HG02798 (cell line): Measurements from ENCODE around the gene CDC42EP4.

ENCODE experiments used
- ATAC-seq: cut with Tn5 transposase; IDR thresholded peaks from one replicate; pipeline ENCODE4 v1.9.1; 2021; ENCODE audit warnings: mild to moderate bottlenecking; ENCODE audit not compliant: unreplicated experiment, poor library complexity

Gene CDC42EP4, protein sequence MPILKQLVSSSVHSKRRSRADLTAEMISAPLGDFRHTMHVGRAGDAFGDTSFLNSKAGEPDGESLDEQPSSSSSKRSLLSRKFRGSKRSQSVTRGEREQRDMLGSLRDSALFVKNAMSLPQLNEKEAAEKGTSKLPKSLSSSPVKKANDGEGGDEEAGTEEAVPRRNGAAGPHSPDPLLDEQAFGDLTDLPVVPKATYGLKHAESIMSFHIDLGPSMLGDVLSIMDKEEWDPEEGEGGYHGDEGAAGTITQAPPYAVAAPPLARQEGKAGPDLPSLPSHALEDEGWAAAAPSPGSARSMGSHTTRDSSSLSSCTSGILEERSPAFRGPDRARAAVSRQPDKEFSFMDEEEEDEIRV

DNA sequence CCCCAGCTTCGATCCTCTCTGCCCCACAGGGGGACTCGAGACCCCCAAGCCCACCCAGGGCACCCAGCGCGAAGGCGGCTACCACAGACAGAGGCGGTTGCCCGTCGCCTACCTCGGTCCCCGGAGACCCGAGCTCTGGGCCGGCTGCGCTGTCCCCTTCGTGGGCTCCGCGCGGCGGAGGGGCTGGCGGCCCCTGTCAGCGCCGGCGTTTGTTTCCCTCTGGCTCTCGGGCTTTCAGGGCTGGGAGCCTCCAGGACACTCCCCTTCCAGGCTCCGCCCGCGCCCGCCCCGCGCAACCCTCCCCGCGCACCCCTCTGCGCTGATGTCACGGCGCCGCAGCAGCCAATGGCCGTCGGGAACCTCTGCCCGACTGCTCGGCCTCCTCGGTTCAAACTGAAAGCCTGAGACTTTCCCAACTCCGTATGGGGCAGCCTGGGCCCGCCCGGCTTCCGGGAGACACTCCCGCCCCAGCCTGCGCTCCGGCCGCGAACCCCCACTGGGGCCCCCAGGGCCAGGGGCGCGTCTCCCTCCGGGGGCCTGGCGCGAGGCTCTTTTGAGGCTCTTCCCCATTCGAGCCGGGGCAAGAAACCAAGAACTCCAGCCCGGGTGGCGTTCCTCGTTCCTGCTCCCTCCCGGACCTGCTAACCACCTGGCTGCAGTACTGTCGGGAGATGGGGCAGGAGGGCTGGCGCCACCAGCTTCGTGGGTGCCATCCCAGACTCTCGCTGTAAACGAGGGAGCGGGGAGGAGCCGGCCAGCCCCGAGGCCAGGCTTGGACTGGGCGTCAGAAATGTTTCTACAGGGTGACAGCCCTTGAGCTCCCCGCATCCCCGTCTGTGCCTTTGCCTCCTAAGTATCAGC is at the start of gene CDC42EP4:
TSS of gene CDC42EP4 (minus strand) at position 221 of the 861 bp plus-strand sequence. CDS start 25,501 bp downstream, outside the sequence.
- peak; percentile 92 for ATAC-seq

DNA sequence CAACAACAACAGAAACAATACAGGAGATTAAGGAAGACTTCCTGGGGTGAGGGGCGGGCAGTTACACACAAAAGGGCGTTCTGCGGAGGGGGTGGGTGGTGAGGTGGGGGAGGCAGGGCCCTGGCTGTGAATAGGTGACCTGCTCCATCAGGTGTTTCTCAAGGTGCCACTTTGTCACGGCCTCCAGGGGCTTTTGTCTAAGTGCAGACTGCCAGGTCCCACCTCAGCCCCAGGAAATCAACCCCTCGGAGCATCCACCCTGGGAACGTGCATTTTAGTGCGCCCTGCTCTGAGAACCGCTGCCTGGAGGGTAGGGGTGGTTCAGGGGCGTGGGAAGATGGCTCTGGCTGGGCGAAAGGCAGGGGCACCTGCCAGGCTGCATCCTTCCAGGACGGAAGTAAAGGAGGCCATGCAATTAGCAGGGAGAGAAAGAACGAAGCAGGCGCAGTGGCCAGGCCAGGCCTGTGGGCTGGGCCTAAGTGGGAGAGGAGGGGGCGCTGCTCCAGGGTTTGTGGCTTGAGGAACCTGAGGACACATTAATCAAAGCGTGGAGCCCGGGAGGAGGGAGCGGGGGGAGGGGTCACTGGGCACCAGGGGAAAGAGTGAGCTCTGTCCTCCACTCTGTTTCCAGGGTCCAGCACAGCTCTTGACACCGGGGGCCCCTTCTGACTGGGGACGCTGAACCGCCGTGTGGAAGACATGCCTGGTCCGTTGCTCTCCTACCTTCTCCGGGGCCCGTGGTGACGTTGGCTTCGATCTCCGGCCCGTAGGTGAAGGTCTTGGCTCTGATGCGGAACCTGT is 49.4 kb upstream of the CDC42EP4 start:
- ATAC-seq: no peak

DNA sequence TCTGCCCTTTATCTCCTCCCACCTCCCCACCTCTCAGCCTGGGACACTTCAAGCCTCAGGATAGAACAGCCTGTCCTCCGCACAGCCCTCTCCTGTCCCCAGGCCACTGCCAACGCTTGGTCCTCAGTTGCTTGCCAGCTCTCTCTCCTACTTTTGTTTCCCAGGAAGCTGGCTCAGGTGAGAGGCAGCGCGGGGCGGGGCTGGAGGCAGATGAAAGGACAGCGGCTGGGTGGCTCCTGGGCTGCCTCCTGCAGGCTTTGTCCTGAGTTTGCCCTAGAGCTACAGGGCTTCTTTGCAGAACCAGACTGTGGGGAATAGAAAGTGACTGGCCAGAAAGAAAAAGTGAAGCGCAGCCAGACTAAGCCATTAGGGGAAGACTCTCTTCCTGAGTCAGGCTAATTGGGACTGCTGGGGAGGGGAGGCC is 48.2 kb upstream of the CDC42EP4 start:
- ATAC-seq: no peak

DNA sequence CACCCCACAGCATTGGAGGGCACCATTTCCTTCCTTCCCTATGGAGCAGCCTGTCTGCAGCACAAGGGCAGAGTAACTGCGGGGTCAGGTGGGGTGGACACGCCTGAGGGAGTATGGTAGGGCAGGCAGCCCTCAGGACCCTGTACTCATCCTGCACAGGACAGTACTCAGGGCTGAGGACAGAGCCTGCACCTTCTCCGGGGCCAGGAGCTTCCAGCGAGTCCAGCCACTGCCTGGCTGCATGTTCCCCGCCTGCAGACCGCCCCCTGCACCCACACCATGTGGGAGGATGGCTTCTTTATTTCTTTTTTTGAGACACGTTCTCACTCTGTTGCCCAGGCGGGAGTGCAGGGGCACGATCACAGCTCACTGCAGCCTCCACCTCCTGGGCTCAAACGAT is 47.6 kb upstream of the CDC42EP4 start:
- no peak for ATAC-seq

DNA sequence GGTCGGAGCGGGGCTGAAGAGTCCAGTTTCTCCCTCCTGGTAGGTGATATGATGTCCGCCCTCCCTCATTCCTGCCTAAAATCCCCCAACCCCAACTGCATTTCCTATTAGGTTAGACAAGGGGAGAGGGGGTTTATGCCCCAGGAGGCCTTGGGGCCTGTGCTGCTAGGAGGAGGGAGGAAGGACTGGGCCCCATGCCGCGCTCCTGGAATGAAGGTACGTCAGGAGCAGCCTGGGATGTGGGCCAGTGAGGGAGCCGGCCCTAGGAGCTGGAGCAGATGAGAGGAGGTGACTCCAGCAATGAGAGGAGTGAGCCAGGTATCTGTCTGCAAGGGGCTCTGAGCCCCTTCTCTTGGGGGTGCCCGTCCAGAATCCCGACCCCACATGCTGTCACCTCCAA is 46.9 kb upstream of the CDC42EP4 start:
- no peak for ATAC-seq

DNA sequence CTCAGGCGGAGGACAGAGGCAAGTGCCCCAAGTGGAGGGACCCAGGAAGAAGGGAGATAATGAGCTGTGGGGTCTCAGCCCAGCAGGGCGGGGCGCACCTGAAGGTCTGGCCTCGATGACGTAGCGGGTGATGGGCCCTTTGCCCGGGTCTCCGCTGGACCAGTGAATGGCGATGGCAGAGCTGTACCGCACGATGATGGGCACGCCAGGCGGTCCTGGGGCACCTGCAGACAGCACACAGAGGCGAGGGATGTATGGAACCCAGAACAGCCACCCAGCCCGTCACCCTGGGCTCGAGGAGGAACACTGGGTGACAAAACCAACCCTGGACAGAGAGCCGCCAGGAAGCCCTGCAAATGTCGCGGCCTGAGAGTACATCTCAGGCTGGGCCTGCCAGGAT is 46.2 kb upstream of the CDC42EP4 start:
- no peak for ATAC-seq

DNA sequence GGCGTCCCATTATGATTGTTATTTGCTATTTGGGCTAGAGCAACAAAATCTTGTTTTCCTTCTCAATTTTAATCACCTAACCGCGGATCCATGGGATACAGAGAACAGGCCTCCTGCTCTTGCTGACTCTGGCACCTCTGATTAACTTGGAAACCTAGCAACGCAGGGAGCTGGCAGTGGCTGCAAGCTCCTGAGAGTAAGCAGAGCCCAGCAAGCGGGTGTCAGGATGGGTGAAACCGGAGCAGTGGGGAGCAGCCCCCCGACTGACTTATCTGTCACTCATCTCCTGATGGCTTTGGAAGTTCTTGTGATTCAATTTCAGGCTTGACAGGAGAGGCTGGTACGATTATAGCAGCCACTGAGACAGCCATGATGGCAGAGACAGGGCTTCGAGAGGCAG is 45.5 kb upstream of the CDC42EP4 start:
- ATAC-seq: no peak

DNA sequence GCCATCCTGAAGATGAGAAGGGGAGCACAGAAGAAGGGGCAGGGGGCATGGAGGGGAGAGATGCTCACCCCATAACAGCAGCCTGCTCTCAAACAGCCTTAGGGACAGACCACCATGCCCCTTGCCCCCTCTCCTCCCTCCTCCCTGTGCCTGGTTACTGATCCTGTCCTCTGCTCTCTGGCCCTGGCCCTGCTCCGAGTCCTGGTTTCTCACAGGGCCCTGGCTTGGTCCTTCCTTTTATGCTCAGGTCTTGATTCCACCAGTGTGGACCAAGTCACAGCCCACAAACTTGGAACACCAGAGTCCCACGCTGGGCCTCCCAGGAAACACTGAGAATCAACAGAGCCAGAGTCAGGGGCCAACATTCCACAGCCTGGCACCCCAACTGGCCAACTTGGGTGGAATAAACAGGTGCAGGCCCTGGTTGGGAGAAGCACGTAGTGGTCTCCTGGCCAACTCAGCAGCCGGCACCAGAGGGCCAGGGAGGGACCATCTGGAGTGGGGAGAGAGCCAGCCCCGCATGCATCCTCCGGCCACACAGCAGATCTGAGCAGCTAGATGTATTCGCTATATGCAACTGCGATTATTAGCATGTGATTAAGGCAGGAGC is 44.9 kb upstream of the CDC42EP4 start:
- no peak for ATAC-seq

DNA sequence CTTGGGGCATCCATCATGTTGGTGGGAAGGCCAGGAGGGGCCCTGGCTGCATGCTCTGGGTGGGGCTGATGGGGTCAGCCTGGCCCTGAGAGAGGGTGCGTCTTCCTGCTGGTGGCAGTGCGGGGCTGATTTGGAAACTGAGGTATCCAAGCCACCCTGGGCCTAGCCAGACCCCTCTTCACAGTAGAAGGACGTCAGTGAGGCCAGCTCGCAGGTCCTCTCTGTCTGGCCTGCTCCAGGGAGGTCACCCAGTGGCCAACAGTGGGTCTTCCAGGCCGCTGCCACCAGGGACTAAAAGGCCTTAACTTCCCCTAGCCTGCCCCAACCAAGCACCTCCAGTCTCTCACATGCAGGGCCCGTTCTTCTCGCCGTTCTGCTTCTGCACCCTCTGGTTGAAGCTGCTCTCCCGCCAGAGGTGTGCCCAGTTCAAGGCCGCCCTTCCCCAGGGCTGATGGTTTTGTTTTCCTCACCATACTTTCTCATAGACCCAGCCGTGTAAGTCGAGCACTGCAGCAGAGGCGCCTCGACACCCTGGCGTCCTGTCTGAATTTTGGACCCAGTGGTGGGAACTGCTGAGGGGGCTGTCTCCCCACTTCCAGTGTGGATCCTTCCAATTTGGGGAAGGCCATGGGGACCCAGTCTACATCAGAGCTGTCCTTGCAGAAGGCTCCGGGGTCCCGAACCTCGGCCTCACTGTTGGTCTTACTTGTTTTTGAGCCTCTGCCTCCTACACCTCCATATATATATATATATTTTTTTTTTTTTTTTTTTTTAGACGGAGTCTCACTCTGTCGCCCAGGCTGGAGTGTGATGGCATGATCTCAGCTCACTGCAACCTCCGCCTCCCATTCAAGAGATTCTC is 42.9 kb upstream of the CDC42EP4 start:
- ATAC-seq: no peak

DNA sequence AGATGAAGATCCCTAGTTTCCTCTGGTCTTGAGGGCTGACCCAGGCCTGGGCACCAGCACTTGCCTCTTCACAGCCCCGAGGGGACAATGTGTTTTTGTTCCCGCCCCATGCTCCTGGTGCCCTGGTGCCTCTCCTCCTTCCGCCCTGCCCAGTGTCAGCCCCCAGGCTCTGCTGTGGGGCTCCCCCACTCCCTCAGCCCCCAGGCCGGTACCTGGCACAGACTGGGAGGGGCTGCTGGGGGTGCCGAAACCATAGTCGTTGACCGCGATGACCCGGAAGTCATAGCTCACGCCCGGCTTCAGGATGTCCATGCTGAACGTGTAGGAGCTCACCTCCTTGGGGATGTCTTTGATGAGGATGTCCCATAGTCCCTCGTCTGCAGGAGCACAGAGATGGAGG is 40.5 kb upstream of the CDC42EP4 start:
- ATAC-seq: no peak

DNA sequence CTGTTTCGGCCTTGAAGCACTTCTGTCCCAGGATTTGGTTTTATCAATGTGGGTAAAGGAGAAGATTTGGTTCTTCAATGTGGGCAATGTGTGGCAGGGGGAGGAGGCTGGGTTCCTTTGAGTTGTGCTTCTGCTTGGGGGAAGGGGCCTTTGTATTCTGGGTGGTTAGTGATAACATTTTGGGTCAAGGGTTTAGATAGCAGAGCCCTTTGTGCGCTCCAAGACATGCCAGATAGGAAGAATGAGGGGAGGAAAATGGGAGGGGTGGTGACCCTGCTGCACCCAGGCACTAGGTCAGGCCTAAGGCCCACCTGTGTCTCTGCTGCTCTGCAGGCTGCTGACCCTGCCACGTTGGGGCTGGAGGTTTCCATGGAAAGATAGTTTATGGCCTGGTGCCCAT is 40.0 kb upstream of the CDC42EP4 start:
- ATAC-seq: no peak

DNA sequence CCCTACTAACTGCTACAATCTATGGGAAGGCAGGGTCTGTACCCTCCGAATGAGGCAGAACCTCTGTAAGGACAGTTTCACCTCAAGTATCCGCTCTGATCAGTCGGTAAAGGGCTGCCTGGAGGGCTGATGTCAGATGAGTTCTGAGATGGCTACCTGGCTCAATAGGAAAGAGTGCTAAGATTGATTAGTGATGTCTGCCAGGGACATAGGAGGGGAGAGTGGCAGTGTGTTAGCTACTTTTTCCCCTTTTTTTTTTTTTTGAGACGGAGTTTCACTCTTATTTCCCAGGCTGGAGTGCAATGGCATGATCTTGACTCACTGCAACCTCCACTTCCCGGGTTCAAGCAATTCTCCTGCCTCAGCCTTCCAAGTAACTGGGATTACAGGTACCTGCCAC is 39.1 kb upstream of the CDC42EP4 start:
- no peak for ATAC-seq

DNA sequence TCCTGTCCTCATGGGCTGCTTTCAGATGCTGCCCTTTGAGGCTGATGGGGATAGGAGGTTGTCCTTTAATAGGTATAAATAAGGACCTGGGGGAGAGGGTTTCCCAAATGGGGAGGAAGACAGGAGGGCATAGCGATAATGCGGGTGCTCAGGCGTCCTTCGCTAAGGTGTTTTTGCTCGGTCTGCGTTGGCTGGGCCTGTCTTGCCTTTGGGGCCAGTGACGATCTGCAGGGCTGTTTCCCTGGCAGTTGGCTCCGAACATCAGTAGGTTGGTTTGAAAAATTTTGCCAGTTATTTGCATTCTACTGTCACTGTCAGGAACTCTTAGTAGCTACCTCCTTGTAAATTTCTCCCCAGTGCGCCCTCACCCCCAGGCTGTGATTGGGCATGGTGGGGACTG is 37.8 kb upstream of the CDC42EP4 start:
- ATAC-seq: no peak

DNA sequence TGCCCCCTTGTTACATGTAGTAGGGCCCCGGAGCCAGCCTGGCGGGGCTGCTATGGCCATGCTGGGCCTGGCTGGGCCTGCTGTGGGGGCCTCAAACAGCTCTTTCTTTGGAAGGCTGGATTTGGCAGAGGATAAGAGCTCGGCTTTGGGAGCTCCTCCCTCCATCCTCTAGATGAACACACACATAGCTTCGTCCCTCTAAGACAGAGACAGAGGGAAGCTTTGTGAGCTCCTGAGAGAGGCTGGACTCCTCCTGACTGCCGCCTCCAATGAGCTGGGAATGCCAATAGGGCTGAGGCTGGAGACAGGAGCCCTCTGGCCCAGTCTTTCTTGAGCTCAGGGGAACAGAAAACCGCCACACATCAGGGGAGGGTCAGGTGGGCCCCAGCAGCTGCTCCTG is 37.3 kb upstream of the CDC42EP4 start:
- ATAC-seq: no peak

DNA sequence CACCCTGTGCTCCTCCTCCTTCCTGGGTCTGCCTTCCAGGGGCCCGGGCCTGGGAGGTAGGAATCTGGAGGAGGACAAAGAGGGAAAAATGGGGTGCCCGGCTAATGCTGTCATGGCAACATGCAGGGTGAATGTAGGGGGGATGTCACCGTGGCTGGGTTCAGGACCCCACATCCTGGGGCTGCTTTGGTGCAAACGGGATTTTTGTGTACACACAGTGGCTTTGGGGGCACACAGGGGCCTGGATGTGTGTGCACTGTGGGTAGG is 37.0 kb upstream of the CDC42EP4 start:
- no peak for ATAC-seq

DNA sequence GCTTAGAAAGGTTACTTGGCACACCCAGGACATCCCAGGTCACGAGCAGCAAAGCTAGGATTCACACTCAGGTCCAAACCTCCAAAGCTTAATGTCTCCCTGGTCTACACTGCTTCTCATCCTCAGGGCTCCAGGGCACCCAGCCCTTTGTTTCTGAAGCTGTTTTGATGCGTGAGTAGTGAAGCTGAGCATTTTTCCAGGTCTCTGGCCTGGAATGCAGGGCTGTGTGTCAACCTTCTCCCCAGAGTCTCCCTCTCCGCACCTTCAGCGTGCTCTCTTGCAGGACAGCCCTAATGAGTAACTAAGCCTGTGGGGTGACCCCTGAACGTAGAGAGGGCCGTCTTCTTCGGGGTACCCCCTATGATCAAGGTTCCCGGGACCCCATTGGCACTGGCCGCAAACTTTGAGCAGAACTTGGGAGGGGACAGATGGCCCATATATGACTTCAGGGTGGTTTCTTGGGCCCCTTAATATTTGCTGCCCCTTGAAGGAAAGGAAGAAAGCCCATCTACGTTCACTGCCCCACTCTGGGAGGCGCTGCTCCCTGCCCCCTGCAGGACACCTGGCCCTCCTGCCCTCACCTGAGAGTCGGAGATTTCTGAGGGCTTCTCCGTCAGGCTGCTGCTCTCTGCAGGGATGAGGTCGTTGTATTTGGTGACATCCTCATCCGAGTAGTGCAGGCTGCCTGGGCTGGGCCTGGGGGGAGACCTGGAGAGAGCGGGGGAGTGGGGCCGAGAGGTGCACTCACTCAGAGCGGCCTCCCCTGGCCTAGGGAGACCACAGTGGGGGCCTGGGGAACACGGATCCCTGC is 36.4 kb upstream of the CDC42EP4 start:
- no peak for ATAC-seq

DNA sequence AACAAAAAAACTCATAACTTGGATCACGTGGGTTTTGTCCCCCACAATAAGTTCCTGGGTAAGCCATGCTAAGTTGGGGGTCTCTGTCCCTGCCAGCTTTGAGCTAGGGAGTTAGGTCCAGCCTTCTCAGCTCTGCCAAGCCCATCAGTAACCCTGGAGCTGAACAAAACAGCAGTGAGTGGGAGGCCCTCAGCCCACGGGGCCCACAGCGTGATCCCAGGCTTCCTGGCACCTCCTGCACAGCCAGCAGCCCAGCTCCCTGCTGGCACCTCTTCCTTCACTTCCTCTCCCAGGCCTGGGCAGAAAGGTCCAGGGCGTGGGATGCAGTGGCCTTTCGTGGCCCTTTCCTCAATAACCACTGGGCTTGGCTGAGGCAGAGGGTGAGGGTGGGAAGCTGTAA is 35.5 kb upstream of the CDC42EP4 start:
- no peak for ATAC-seq

DNA sequence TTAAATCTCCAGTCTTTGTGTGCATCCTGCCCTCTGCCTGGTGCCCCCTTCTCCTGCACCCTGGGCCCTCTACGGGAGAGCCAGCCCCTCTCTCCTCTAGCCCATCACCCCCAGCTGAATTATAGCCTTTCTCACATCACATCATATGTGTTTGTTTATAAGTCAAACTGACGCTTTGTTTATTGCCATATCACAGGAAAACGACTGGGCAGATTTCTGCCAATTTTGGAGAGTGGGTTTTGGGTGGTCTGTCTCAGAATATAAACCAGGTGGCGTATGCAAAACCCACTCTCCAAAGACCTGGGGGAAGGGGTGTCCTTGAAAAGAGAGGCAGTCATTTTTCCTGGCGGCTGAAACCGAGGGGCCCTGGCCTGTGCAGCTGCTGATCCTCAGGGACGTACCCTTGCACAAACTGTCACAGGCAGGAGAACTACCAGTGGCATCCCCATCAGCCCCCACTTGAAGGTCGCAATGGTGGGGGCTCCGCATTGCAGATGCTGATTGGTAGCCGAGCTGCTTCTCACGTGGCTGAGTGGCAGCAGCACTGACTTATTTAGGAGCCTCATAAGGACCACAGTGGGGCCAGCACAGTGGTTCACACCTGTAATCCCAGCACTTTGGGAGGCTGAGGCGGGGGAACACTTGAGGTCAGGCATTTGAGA is 34.8 kb upstream of the CDC42EP4 start:
- ATAC-seq: no peak
